T-cell (primary cell): Measurements from ENCODE around the gene PSD. TPM values are rescaled to one million over a fixed set of nuclear protein-coding genes. Genes with fewer than 3 reads are reported as not detected.
A peak's percentile ranks its signal among the peaks of the same experiment; 100 is the strongest.

ENCODE experiments used
- ATAC-seq, 4 experiments: fragments of 200-7000 bp in 3 of 4; fragments of 150-1000 bp in 1 of 4; cut with Tn5 transposase; replicated peaks in 1 of 4; 1 replicate in 3 of 4; 2 replicates in 1 of 4; pipeline ENCODE4 v1.10.0; 2021; ENCODE audit warnings: moderate library complexity in 3 of 4, mild to moderate bottlenecking in 2 of 4, moderate number of reproducible peaks in 1 of 4
- CTCF ChIA-PET, 2 donors: fragments of 300-600 bp; sonication (Branson Sonifier 250); formaldehyde crosslinking; loops; one replicate each; lab custom pipeline; 2022; ENCODE audit warnings: antibody characterized with exemption in 2 of 2; lab: Charles Lee
- POLR2A ChIA-PET, 2 donors: fragments of 300-600 bp; sonication (Branson Sonifier 250); formaldehyde crosslinking; loops; one replicate each; lab custom pipeline; 2022; ENCODE audit warnings: antibody characterized with exemption in 2 of 2; lab: Charles Lee
- DNase-seq, 35 experiments: peaks; one replicate each; pipeline versions ENCODE4 v3.0.0 to v3.0.0-alpha.2; 2013 to 2023
- H3K27ac ChIP-seq: one replicate; pipeline ENCODE4 v1.5.1; 2013; ENCODE audit warnings: low read length
- H3K27me3 ChIP-seq, 2 experiments: replicated peaks in 1 of 2; 1 replicate in 1 of 2; 2 replicates in 1 of 2; pipeline versions ENCODE4 v1.6.1 to v1.7.0; 2013; ENCODE audit warnings: low read length in 1 of 2, mixed read lengths in 1 of 2; ENCODE audit not compliant: control insufficient read depth in 2 of 2, insufficient read depth in 2 of 2; ENCODE audit errors: extremely low read depth in 1 of 2
- H3K36me3 ChIP-seq, 2 donors: 1 replicate in 1 of 2; 2 replicates in 1 of 2; pipeline versions ENCODE4 v1.6.1 to v1.7.0; 2013; ENCODE audit warnings: low read length in 1 of 2; ENCODE audit not compliant: control insufficient read depth in 2 of 2, insufficient read depth in 1 of 2; ENCODE audit errors: extremely low read depth in 1 of 2
- H3K4me1 ChIP-seq, 2 experiments: 1 replicate in 1 of 2; 2 replicates in 1 of 2; pipeline versions ENCODE4 v1.6.1 to v1.7.0; 2013; ENCODE audit warnings: low read length in 2 of 2, mixed read lengths in 1 of 2; ENCODE audit not compliant: insufficient read depth in 2 of 2, control insufficient read depth in 1 of 2; ENCODE audit errors: extremely low read depth in 1 of 2
- H3K4me3 ChIP-seq, 2 donors: 1 replicate in 1 of 2; 2 replicates in 1 of 2; pipeline versions ENCODE4 v1.5.1 to v1.7.0; 2013; ENCODE audit warnings: mild to moderate bottlenecking in 2 of 2, low read length in 1 of 2, moderate library complexity in 1 of 2; ENCODE audit not compliant: control insufficient read depth in 1 of 2; ENCODE audit errors: extremely low read depth in 1 of 2
- H3K9me3 ChIP-seq: 2 replicates; pipeline ENCODE4 v1.7.0; 2013
- H3K27ac Mint-ChIP-seq, 2 donors: one replicate each; pipeline ENCODE4 v1.8.0; 2020 to 2021; ENCODE audit warnings: mild to moderate bottlenecking in 2 of 2, mixed read lengths in 2 of 2
- H3K27me3 Mint-ChIP-seq, 2 donors: one replicate each; pipeline ENCODE4 v1.8.0; 2021 to 2022; ENCODE audit warnings: mixed read lengths in 2 of 2
- H3K36me3 Mint-ChIP-seq: one replicate; pipeline ENCODE4 v1.8.0; 2021; ENCODE audit warnings: mixed read lengths
- H3K4me1 Mint-ChIP-seq, 3 donors: one replicate each; pipeline ENCODE4 v1.8.0; 2020 to 2022; ENCODE audit warnings: mixed read lengths in 3 of 3, mild to moderate bottlenecking in 1 of 3
- H3K4me3 Mint-ChIP-seq, 3 donors: one replicate each; pipeline ENCODE4 v1.8.0; 2020 to 2022; ENCODE audit warnings: mild to moderate bottlenecking in 3 of 3, mixed read lengths in 3 of 3, moderate library complexity in 3 of 3
- H3K9me3 Mint-ChIP-seq, 3 donors: one replicate each; pipeline ENCODE4 v1.8.0; 2020 to 2022; ENCODE audit warnings: mixed read lengths in 3 of 3
- WGBS: methylation state at CpG from one replicate; pipeline ENCODE4 v1.1.5; 2013; ENCODE audit warnings: missing lambda C conversion rate; ENCODE audit not compliant: insufficient coverage; 5-methylcytosine and 5-hydroxymethylcytosine counted together
- total RNA-seq, 35 experiments: library from RNA in 6 of 35; stranded (reverse) in 6 of 35; fragments of 120-200 nt in 1 of 35; gene quantifications; one replicate each; pipeline versions ENCODE4 v1.2.1 to v1.2.4 and lab custom pipeline; 2013 to 2026

The PSD gene
- total RNA-seq, 5 donors from 2014 or later (not counting 1 experiment from before 2014, with no cell fraction given): 8.7 to 11.8 (median 8.8) TPM

- peaks cover 14 to 27% of the 10 kb centered on the region in 2 donors for H3K36me3 ChIP-seq
- Mint-ChIP-seq H3K4me3 (no peak overlapping the region), H3K36me3 (peaks cover 19% of the 10 kb centered on the region), H3K27me3 (no peaks in the 10 kb centered on the region), H3K27ac (peak overlapping the region; percentile 19 to 36), H3K9me3 (no peaks in the 10 kb centered on the region), H3K4me1 (peaks cover 0 to 2% (median 0%) of the 10 kb centered on the region in 3 donors)
- ATAC-seq (no peak), DNase-seq (peak in 1 of 35 experiments; percentile 21)
- ChIA-PET POLR2A (interaction anchor here (0.6 to 1.3 kb wide), 2 partner anchors 11 to 67 kb away, joined by 4 to 5 read pairs; partner anchors contain the start of genes C10orf95 (in 1 of the 2) and NFKB2 (in 1 of the 2)), CTCF (interaction anchor here (0.6 to 1.6 kb wide), 8 partner anchors 12 to 199 kb away, joined by 3 to 7 read pairs (median 4); no protein-coding TSS in a partner anchor)
- no CpG with 5 or more reads among the region's 4 CpGs for WGBS
- H3K9me3 ChIP-seq: no peaks in the 10 kb centered on the region
- no peak overlapping the region for H3K27ac ChIP-seq
- H3K4me1 ChIP-seq: no peaks in the 10 kb centered on the region
- H3K4me3 ChIP-seq: no peak overlapping the region
- no peaks in the 10 kb centered on the region for H3K27me3 ChIP-seq
Observed at GRCh38 chr10:102384606-102385429, 33.8 kb downstream of the PSD start.

- Histone ChIP-seq H3K36me3 (peaks cover 14 to 35% of the 10 kb centered on the region in 2 donors), H3K27me3 (no peaks in the 10 kb centered on the region), H3K9me3 (no peaks in the 10 kb centered on the region), H3K4me1 (no peaks in the 10 kb centered on the region), H3K4me3 (no peak overlapping the region), H3K27ac (no peak overlapping the region)
- ATAC-seq (peak in 1 of 4 experiments; percentile 54), DNase-seq (peak in 3 of 35 experiments; percentile 9 to 47 (median 18))
- POLR2A ChIA-PET: no interaction called here
- Mint-ChIP-seq H3K4me1 (peaks cover 0 to 2% (median 0%) of the 10 kb centered on the region in 3 donors), H3K36me3 (peaks cover 27% of the 10 kb centered on the region), H3K9me3 (no peaks in the 10 kb centered on the region), H3K27me3 (no peaks in the 10 kb centered on the region), H3K27ac (no peak overlapping the region), H3K4me3 (no peak overlapping the region)
- CTCF ChIA-PET: interaction anchor here (0.6 to 1.6 kb wide), 6 partner anchors 12 to 200 kb away, joined by 3 to 7 read pairs (median 6); no protein-coding TSS in a partner anchor
- 100% methylated on average over 1 of the region's 6 CpGs for WGBS
Observed at GRCh38 chr10:102384053-102384452, 34.5 kb downstream of the PSD start.

- WGBS: 100% methylated on average over 3 of the region's 8 CpGs
- no peaks in the 10 kb centered on the region for H3K9me3 ChIP-seq
- CTCF ChIA-PET: no interaction called here
- Mint-ChIP-seq H3K9me3 (no peaks in the 10 kb centered on the region), H3K27ac (no peak overlapping the region), H3K27me3 (no peaks in the 10 kb centered on the region), H3K36me3 (peaks cover 30% of the 10 kb centered on the region), H3K4me3 (no peak overlapping the region), H3K4me1 (peaks cover 0 to 2% (median 0%) of the 10 kb centered on the region in 3 donors)
- no peaks in the 10 kb centered on the region for H3K27me3 ChIP-seq
- ATAC-seq (no peak), DNase-seq (no peak)
- POLR2A ChIA-PET: interaction anchor here (0.6 to 0.7 kb wide), 3 partner anchors 9 to 36 kb away, joined by 3 to 13 read pairs (median 6); no protein-coding TSS in a partner anchor
- H3K27ac ChIP-seq: no peak overlapping the region
- peaks cover 17 to 44% of the 10 kb centered on the region in 2 donors for H3K36me3 ChIP-seq
- no peak overlapping the region for H3K4me3 ChIP-seq
- no peaks in the 10 kb centered on the region for H3K4me1 ChIP-seq
Observed at GRCh38 chr10:102382871-102383270, 35.7 kb downstream of the PSD start.

- ATAC-seq (no peak), DNase-seq (no peak)
- H3K27me3 ChIP-seq: no peaks in the 10 kb centered on the region
- ChIA-PET CTCF (interaction anchor here (0.6 to 0.7 kb wide), 3 partner anchors 16 to 338 kb away, joined by 3 to 6 read pairs (median 5); no protein-coding TSS in a partner anchor), POLR2A (interaction anchor here in 1 of 2 donors (0.7 kb wide), 1 partner anchor 81 kb away, joined by 3 read pairs; no protein-coding TSS in a partner anchor)
- no peak overlapping the region for H3K4me3 Mint-ChIP-seq
- H3K9me3 ChIP-seq: no peaks in the 10 kb centered on the region
- no peaks in the 10 kb centered on the region for H3K4me1 ChIP-seq
- peaks cover 17 to 49% of the 10 kb centered on the region in 2 donors for H3K36me3 ChIP-seq
- H3K9me3 Mint-ChIP-seq: no peaks in the 10 kb centered on the region
- 93% methylated on average over 9 of the region's 9 CpGs for WGBS
- H3K4me3 ChIP-seq: no peak overlapping the region
- H3K4me1 Mint-ChIP-seq: peaks cover 0 to 2% (median 0%) of the 10 kb centered on the region in 3 donors
- H3K27ac ChIP-seq: no peak overlapping the region
- H3K36me3 Mint-ChIP-seq: peaks cover 30% of the 10 kb centered on the region
- no peaks in the 10 kb centered on the region for H3K27me3 Mint-ChIP-seq
- no peak overlapping the region for H3K27ac Mint-ChIP-seq
Observed at GRCh38 chr10:102381983-102382382, 36.6 kb downstream of the PSD start.

GRCh38 chr10:102379383-102379782 is 39.2 kb downstream of the PSD start:
- Histone ChIP-seq H3K27ac (no peak overlapping the region), H3K4me3 (no peak overlapping the region), H3K36me3 (peaks cover 19 to 69% of the 10 kb centered on the region in 2 donors), H3K9me3 (no peaks in the 10 kb centered on the region), H3K4me1 (no peaks in the 10 kb centered on the region), H3K27me3 (no peaks in the 10 kb centered on the region)
- no peak for ATAC-seq
- DNase-seq: no peak
- H3K27me3 Mint-ChIP-seq: no peaks in the 10 kb centered on the region
- peaks cover 42% of the 10 kb centered on the region for H3K36me3 Mint-ChIP-seq
- H3K4me1 Mint-ChIP-seq: no peaks in the 10 kb centered on the region
- no peaks in the 10 kb centered on the region for H3K9me3 Mint-ChIP-seq
- no peak overlapping the region for H3K27ac Mint-ChIP-seq
- CTCF ChIA-PET: interaction anchor here in 1 of 2 donors (0.5 kb wide), 1 partner anchor 14 kb away, joined by 3 read pairs; no protein-coding TSS in a partner anchor
- POLR2A ChIA-PET: no interaction called here
- whole genome bisulfite sequencing: 100% methylated on average over 6 of the region's 6 CpGs
- H3K4me3 Mint-ChIP-seq: no peak overlapping the region

- peaks cover 16 to 71% of the 10 kb centered on the region in 2 donors for H3K36me3 ChIP-seq
- H3K27me3 Mint-ChIP-seq: no peaks in the 10 kb centered on the region
- no peak overlapping the region for H3K27ac ChIP-seq
- WGBS: 100% methylated on average over 6 of the region's 12 CpGs
- DNase-seq (no peak), ATAC-seq (no peak)
- no peaks in the 10 kb centered on the region for H3K4me1 ChIP-seq
- no peak overlapping the region for H3K4me3 ChIP-seq
- no peaks in the 10 kb centered on the region for H3K9me3 ChIP-seq
- H3K27me3 ChIP-seq: no peaks in the 10 kb centered on the region
- no peaks in the 10 kb centered on the region for H3K4me1 Mint-ChIP-seq
- H3K36me3 Mint-ChIP-seq: peaks cover 52% of the 10 kb centered on the region
- CTCF ChIA-PET: no interaction called here
- POLR2A ChIA-PET: no interaction called here
- H3K27ac Mint-ChIP-seq: no peak overlapping the region
- no peaks in the 10 kb centered on the region for H3K9me3 Mint-ChIP-seq
- H3K4me3 Mint-ChIP-seq: no peak overlapping the region
Observed at GRCh38 chr10:102376901-102377300, 41.7 kb downstream of the PSD start.
